ENCODE measurements around the gene ZNF543. TPM values are rescaled to one million over a fixed set of nuclear protein-coding genes. Genes with fewer than 3 reads are reported as not detected.

ZNF543 gene
- total and polyA plus RNA-seq, 2 of the 13 experiments (the other 11 are each of a cell fraction or from before 2014, with no cell fraction given): 2.1 to 8.9 TPM

DNA sequence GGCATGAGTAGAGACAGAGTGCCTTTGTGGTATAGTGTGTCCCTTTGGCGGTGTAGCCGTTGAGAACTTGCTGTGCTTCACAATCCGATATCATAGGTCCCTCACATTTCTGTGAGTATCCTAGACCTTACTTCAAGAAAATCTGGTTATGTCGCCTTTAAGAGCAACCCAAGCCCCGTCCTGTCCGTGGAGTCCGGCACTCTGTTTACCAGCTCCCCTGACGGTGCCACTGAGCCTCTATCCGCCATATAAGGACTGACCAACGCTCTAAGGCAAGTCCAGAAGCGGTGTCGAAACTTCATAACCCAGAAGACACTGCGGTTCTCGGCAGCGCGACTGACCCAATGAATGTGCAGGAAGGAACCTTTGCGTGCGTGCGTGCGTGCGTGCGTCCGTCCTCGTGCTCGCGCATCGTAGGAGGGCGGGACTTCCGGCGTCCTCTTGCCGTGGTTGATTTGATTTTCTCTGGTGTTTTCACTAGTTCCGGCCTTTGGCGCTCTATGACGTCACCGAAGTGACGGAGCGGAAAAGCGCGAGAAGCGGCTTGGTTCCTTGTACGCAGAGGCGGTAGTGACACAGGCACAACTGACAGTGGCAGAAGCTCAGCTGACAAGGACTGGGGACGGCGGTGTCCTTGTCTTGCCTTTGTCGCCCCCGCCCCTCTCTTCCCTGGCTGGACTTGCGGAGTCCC, 42.9 kb downstream of the ZNF543 start, which contains the start of the genes TRAPPC2B and ZNF547 (continued):
- no peak for TF ChIP-seq CENPX (CRISPR knock-in tag; IDR thresholded peaks at IDR 0.05)
- TF ChIP-seq MBNL3 (CRISPR knock-in tag; conservative IDR thresholded peaks at IDR 0.05): no peak
- TF ChIP-seq SMARCC2 (IDR thresholded peaks at IDR 0.05): no peak
- TF ChIP-seq, protein P1, sequence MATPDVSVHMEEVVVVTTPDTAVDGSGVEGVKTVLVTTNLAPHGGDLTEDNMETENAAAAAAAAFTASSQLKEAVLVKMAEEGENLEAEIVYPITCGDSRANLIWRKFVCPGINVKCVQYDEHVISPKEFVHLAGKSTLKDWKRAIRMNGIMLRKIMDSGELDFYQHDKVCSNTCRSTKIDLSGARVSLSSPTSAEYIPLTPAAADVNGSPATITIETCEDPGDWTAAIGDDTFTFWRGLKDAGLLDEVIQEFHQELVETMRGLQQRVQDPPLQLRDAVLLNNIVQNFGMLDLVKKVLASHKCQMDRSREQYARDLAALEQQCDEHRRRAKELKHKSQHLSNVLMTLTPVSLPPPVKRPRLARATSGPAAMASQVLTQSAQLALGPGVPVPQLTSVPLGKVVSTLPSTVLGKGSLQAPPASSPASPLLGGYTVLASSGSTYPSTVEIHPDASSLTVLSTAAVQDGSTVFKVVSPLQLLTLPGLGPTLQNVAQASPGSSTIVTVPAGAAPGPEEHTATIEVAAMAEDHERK (CRISPR knock-in tag; IDR thresholded peaks at IDR 0.05; ENCODE audit: low read depth): peak; percentile 100
- peak; percentile 98 for TF ChIP-seq ZNF143 (CRISPR knock-in tag; IDR thresholded peaks at IDR 0.05)
- no peak for TF ChIP-seq ATM (IDR thresholded peaks at IDR 0.05; ENCODE audit: borderline replicate concordance)
- no peak; the same call in 1 of the 2 replicates for TF ChIP-seq ZNF230 (CRISPR knock-in tag; IDR thresholded peaks at IDR 0.05)
- no peak for TF ChIP-seq HNRNPUL1 (IDR thresholded peaks at IDR 0.05; ENCODE audit: low read depth, low read length)
- TF ChIP-seq ARNTL (CRISPR knock-in tag; IDR thresholded peaks at IDR 0.05): peak; percentile 37; the same call in 1 of the 2 replicates
- TF ChIP-seq ZNF788 (CRISPR knock-in tag; IDR thresholded peaks at IDR 0.05; ENCODE audit: borderline replicate concordance): peak; percentile 82; the same call in 1 of the 2 replicates
- no peak for TF ChIP-seq ZNF12 (CRISPR knock-in tag; IDR thresholded peaks at IDR 0.05)
- no peak for TF ChIP-seq NR3C1 (CRISPR knock-in tag; IDR thresholded peaks at IDR 0.05)
- no peak for TF ChIP-seq ZNF660 (CRISPR knock-in tag; IDR thresholded peaks at IDR 0.05; ENCODE audit: borderline replicate concordance, low read depth)
- TF ChIP-seq JDP2 (CRISPR knock-in tag; IDR thresholded peaks at IDR 0.05; ENCODE audit: borderline replicate concordance): no peak
- TF ChIP-seq, protein P2, sequence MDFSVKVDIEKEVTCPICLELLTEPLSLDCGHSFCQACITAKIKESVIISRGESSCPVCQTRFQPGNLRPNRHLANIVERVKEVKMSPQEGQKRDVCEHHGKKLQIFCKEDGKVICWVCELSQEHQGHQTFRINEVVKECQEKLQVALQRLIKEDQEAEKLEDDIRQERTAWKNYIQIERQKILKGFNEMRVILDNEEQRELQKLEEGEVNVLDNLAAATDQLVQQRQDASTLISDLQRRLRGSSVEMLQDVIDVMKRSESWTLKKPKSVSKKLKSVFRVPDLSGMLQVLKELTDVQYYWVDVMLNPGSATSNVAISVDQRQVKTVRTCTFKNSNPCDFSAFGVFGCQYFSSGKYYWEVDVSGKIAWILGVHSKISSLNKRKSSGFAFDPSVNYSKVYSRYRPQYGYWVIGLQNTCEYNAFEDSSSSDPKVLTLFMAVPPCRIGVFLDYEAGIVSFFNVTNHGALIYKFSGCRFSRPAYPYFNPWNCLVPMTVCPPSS (IDR thresholded peaks at IDR 0.05): no peak
- TF ChIP-seq TEAD3 (CRISPR knock-in tag; optimal IDR thresholded peaks at IDR 0.05; ENCODE audit: borderline replicate concordance): peak; percentile 83
- no peak for TF ChIP-seq MLLT10 (CRISPR knock-in tag; IDR thresholded peaks at IDR 0.05)
- TF ChIP-seq ISL2 (CRISPR knock-in tag; IDR thresholded peaks at IDR 0.05): no peak; the same call in none of the 2 replicates
- no peak for TF ChIP-seq ZNF101 (CRISPR knock-in tag; IDR thresholded peaks at IDR 0.05; ENCODE audit: borderline replicate concordance, low read depth)
- TF ChIP-seq NCOA5 (CRISPR knock-in tag; IDR thresholded peaks at IDR 0.05): no peak
- TF ChIP-seq SRF (IDR thresholded peaks at IDR 0.05; ENCODE audit: low read depth, low read length): peak; percentile 97
- TF ChIP-seq ZFP82 (CRISPR knock-in tag; IDR thresholded peaks at IDR 0.05; ENCODE audit: borderline replicate concordance): no peak
- TF ChIP-seq ZBTB38 (CRISPR knock-in tag; IDR thresholded peaks at IDR 0.05): peak; percentile 90
- TF ChIP-seq SALL2 (CRISPR knock-in tag; IDR thresholded peaks at IDR 0.05): no peak
- TF ChIP-seq GFI1 (CRISPR knock-in tag; IDR thresholded peaks at IDR 0.05; ENCODE audit: borderline replicate concordance): 0 out of 2 replicates have a peak, but pooled peaks have one; percentile 3
- TF ChIP-seq ZNF335 (CRISPR knock-in tag; IDR thresholded peaks at IDR 0.05): peak; percentile 49
- no peak for TF ChIP-seq MIER2 (CRISPR knock-in tag; IDR thresholded peaks at IDR 0.05)
- TF ChIP-seq, protein P3, sequence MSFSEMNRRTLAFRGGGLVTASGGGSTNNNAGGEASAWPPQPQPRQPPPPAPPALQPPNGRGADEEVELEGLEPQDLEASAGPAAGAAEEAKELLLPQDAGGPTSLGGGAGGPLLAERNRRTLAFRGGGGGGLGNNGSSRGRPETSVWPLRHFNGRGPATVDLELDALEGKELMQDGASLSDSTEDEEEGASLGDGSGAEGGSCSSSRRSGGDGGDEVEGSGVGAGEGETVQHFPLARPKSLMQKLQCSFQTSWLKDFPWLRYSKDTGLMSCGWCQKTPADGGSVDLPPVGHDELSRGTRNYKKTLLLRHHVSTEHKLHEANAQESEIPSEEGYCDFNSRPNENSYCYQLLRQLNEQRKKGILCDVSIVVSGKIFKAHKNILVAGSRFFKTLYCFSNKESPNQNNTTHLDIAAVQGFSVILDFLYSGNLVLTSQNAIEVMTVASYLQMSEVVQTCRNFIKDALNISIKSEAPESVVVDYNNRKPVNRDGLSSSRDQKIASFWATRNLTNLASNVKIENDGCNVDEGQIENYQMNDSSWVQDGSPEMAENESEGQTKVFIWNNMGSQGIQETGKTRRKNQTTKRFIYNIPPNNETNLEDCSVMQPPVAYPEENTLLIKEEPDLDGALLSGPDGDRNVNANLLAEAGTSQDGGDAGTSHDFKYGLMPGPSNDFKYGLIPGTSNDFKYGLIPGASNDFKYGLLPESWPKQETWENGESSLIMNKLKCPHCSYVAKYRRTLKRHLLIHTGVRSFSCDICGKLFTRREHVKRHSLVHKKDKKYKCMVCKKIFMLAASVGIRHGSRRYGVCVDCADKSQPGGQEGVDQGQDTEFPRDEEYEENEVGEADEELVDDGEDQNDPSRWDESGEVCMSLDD (CRISPR knock-in tag; IDR thresholded peaks at IDR 0.05; ENCODE audit: borderline replicate concordance): no peak
